RKO (cell line): Measurements from ENCODE around the gene SMCO1.
"Not testable (repeated sequence)": the region's sequence is repeated elsewhere in the genome, so short reads cannot be mapped to it uniquely, and the experiment has no call there.

ENCODE experiments used
- DNase-seq: peaks from one replicate; pipeline ENCODE4 v3.0.0-alpha.2; 2016; ENCODE audit warnings: low spot score

SMCO1 gene

DNA sequence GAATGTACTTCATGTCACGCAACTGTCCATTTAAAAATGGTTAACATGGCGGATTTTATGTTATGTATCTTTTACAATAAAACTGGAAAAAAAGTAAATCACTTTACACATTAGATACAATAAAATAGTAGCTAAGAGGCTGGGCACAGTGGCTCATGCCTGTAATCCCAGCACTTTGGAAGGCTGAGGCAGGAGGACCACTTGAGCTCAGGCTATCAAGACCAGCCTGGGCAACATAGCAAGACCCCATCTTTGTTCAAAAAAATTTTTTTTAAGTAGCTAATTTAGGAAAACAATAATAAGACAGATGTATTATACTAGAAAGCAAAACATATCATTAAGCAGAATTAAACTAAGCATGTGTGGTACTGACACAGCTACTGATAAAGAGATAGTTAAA, 23.1 kb downstream of the SMCO1 start:
- no peak for DNase-seq

DNA sequence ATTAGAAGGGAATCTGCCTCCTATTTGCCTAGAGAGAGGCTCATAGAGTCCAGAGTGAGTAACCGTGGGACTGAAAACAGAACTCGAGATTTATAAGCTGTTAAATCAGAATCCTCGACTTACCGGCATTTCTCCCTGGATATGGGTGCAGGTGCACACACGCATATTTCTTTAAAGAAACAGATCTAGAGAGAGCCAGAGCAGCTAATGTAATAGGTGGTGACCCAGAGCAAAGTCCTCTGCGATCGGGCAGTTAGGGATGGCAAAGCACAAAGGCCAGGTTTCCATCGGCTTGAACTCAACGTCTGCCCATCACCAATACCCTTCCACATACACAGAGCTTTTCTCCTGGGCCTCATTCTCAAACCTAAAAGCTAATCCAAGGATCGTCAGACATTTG, 25.4 kb downstream of the SMCO1 start:
- no peak for DNase-seq

- DNase-seq: no peak
These were observed 28.9 kb downstream of the SMCO1 start for GRCh38 chr3:196486263-196486662.

- DNase-seq: no peak
These were observed 37.5 kb downstream of the SMCO1 start for GRCh38 chr3:196477678-196478077.

DNA sequence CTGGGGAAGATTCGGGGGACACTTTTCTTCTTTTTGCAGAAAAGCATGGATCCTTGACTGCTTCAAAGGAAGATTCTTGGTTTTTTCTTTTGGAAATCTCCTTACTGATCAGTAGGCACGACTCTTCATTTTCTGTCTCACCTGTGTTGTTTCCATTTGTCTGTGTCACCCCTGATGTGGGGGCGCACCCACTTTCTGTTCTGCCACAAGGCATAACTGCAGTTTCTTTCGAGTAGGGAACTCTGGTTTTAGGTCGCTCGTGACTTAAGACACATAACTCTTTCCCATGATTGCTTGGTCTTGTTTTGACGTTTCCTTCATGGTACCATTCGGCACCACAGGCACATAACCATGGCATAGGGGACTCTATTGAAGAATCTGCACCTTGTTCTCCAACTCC, 42.9 kb downstream of the SMCO1 start:
- DNase-seq: no peak

- DNase-seq: no peak
These were observed 43.6 kb downstream of the SMCO1 start for GRCh38 chr3:196471551-196471950.

DNA sequence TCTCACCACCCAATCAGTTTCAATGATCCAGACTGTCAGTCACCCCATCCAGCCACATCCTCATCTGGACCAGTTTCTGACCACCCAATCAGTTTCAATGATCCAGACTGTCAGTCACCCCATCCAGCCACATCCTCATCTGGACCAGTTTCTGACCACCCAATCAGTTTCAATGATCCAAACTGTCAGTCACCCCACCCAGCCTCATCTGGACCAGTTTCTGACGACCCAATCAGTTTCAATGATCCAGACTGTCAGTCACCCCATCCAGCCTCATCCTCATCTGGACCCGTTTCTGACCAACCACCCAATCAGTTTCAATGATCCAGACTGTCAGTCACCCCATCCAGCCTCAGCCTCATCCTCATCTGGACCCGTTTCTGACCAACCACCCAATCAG, 45.0 kb downstream of the SMCO1 start:
- DNase-seq: not testable (repeated sequence)

- DNase-seq: no peak
These were observed 51.3 kb downstream of the SMCO1 start for GRCh38 chr3:196463804-196464203.

DNA sequence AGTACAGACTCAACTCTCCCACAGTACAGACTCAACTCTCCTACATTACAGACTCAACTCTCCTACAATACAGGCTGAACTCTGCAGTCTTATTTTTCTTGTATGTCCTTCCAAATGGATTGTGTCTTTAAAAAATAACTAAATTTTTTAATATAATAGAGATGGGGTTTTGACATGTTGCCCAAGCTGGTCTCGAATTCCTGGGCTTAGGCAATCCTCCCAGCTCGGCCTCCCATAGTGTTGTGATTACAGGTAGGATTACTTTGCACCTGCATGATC, 51.7 kb downstream of the SMCO1 start:
- DNase-seq: no peak

DNA sequence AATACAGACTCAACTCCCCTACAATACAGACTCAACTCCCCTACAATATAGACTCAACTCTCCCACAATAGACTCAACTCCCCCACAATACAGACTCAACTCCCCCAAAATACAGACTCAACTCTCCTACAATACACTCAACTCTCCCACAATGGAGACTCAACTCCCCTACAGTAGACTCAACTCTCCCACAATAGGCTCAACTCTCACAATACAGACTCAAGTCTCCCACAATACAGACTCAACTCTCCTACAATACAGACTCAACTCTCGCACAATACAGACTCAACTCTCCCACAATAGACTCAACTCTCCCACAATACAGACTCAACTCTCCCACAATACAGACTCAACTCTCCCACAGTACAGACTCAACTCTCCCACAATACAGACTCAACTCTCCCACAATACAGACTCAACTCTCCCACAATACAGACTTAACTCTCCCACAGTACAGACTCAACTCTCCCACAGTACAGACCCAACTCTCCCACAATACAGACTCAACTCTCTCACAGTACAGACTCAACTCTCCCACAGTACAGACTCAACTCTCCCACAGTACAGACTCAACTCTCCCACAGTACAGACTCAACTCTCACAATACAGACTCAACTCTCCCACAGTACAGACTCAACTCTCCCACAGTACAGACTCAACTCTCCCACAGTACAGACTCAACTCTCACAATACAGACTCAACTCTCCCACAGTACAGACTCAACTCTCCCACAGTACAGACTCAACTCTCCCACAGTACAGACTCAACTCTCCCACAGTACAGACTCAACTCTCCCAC, 52.3 kb downstream of the SMCO1 start:
- DNase-seq: not testable (repeated sequence)

- no peak for DNase-seq
These were observed 57.1 kb downstream of the SMCO1 start for GRCh38 chr3:196458063-196458462.

DNA sequence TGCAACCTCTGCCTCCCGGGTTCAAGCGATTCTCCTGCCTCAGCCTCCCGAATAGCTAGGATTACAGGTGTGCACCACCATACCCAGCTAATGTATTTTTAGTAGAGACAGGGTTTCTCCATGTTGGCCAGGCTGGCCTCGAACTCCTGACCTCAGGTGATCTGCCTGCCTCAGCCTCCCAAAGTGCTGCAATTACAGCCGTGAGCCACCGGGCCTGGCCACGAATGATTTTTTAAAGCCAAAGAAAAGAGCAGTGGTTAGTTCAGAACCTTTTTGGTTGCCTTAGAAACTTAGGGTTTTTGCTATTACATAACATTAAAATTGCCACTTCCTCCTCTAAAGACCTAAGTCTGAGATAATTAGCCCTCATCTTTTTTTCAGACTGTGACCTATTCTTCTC, 57.7 kb downstream of the SMCO1 start:
- DNase-seq: not testable (repeated sequence)
